ENCODE measurements around the gene HPSE2. TPM values are rescaled to one million over a fixed set of nuclear protein-coding genes. Genes with fewer than 3 reads are reported as not detected.

Gene HPSE2
- polyA plus RNA-seq, 2 of the 4 experiments (the other 2 are of a cell fraction), result not detected

GRCh38 chr10:98432330-98432729, 803.3 kb downstream of the HPSE2 start:
- ATAC-seq (no peak), FAIRE-seq (no peak), DNase-seq (ENCODE audit: low read depth in 1 of 2, low spot score in 1 of 2) (no peak)
- no peaks in the 10 kb centered on the region for H3K4me1 ChIP-seq
- peaks cover 6% of the 10 kb centered on the region; the same call in 1 of the 3 replicates for H3K9me3 ChIP-seq
- no peak for TF ChIP-seq TFCP2L1 (CRISPR knock-in tag; IDR thresholded peaks at IDR 0.05)
- no peak for TF ChIP-seq HES2 (IDR thresholded peaks at IDR 0.05)
- TF ChIP-seq ZSCAN20 (CRISPR knock-in tag; IDR thresholded peaks at IDR 0.05), result no peak
- no peak for TF ChIP-seq GATA3 (IDR thresholded peaks at IDR 0.05; ENCODE audit: borderline replicate concordance)
- no peak for TF ChIP-seq FOSB (CRISPR knock-in tag; IDR thresholded peaks at IDR 0.05)
- TF ChIP-seq TP53 (CRISPR knock-in tag; IDR thresholded peaks at IDR 0.05), result no peak
- TF ChIP-seq EHMT2 (IDR thresholded peaks at IDR 0.05; ENCODE audit: low read depth), result no peak
- TF ChIP-seq ZFP36 (IDR thresholded peaks at IDR 0.05; ENCODE audit: borderline replicate concordance, partially characterized antibody), result no peak
- no peak for TF ChIP-seq POLR2A (IDR thresholded peaks at IDR 0.05; ENCODE audit: low read length)
- TF ChIP-seq MAFK (IDR thresholded peaks at IDR 0.05; ENCODE audit: partially characterized antibody), result no peak
- TF ChIP-seq MYC (IDR thresholded peaks at IDR 0.05; ENCODE audit: borderline replicate concordance, low read length), result no peak
- no peak for TF ChIP-seq RAD21 (conservative IDR thresholded peaks at IDR 0.05 in 1 of 2, IDR thresholded peaks at IDR 0.05 in 1 of 2)
- TF ChIP-seq, protein P1, sequence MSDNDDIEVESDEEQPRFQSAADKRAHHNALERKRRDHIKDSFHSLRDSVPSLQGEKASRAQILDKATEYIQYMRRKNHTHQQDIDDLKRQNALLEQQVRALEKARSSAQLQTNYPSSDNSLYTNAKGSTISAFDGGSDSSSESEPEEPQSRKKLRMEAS (IDR thresholded peaks at IDR 0.05), result no peak
- TF ChIP-seq RNF2 (IDR thresholded peaks at IDR 0.05; ENCODE audit: borderline replicate concordance, low read depth), result no peak
- no peak overlapping the region for H3K27ac ChIP-seq
- WGBS (ENCODE audit: missing lambda C conversion rate), result 94% methylated on average over 1 of the region's 1 CpG
- CTCF ChIA-PET, result interaction anchor here (0.6 kb wide), 1 partner anchor 28 kb away, joined by 3 read pairs; no protein-coding TSS in a partner anchor
- H3K4me3 ChIP-seq, result no peak overlapping the region
- POLR2A ChIA-PET, result no interaction called here
- H3K4me2 ChIP-seq, result no peak overlapping the region

GRCh38 chr10:98431016-98431415, 804.6 kb downstream of the HPSE2 start:
- peaks cover 6% of the 10 kb centered on the region; the same call in 1 of the 3 replicates for H3K9me3 ChIP-seq
- TF ChIP-seq NFE2L2 (conservative IDR thresholded peaks at IDR 0.05; ENCODE audit: low read length) (no peak), RFX5 (IDR thresholded peaks at IDR 0.05) (no peak), ZC3H11A (IDR thresholded peaks at IDR 0.05) (no peak), RCOR1 (IDR thresholded peaks at IDR 0.05; ENCODE audit: low read depth, low read length) (no peak), SMC3 (IDR thresholded peaks at IDR 0.05) (no peak), JUNB (IDR thresholded peaks at IDR 0.05) (no peak), TP53 (CRISPR knock-in tag; IDR thresholded peaks at IDR 0.05) (no peak), MYC (IDR thresholded peaks at IDR 0.05; ENCODE audit: borderline replicate concordance, low read length) (no peak), HOXB13 (CRISPR knock-in tag; IDR thresholded peaks at IDR 0.05; ENCODE audit: low read depth) (no peak)
- TF ChIP-seq, protein P2, sequence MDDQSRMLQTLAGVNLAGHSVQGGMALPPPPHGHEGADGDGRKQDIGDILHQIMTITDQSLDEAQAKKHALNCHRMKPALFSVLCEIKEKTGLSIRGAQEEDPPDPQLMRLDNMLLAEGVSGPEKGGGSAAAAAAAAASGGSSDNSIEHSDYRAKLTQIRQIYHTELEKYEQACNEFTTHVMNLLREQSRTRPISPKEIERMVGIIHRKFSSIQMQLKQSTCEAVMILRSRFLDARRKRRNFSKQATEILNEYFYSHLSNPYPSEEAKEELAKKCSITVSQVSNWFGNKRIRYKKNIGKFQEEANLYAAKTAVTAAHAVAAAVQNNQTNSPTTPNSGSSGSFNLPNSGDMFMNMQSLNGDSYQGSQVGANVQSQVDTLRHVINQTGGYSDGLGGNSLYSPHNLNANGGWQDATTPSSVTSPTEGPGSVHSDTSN (IDR thresholded peaks at IDR 0.05), result no peak
- ChIA-PET CTCF (interaction anchor here (0.6 kb wide), 1 partner anchor 82 kb away, joined by 3 read pairs; no protein-coding TSS in a partner anchor), POLR2A (no interaction called here)
- no peak overlapping the region for H3K4me3 ChIP-seq
- no peak overlapping the region for H3K27ac ChIP-seq
- WGBS (ENCODE audit: missing lambda C conversion rate), result 84% methylated on average over 8 of the region's 8 CpGs
- H3K4me2 ChIP-seq, result no peak overlapping the region
- no peaks in the 10 kb centered on the region for H3K4me1 ChIP-seq
- DNase-seq (ENCODE audit: low read depth in 1 of 2, low spot score in 1 of 2) (no peak), ATAC-seq (no peak), FAIRE-seq (no peak)

GRCh38 chr10:98430427-98430826, 805.2 kb downstream of the HPSE2 start:
- WGBS (ENCODE audit: missing lambda C conversion rate), result 96% methylated on average over 8 of the region's 8 CpGs
- no peak overlapping the region for H3K4me3 ChIP-seq
- ATAC-seq, result no peak
- ChIA-PET CTCF (no interaction called here), POLR2A (no interaction called here)
- FAIRE-seq, result no peak
- DNase-seq (ENCODE audit: low read depth in 1 of 2, low spot score in 1 of 2), result no peak
- peaks cover 6% of the 10 kb centered on the region; the same call in 1 of the 3 replicates for H3K9me3 ChIP-seq
- no peak overlapping the region for H3K4me2 ChIP-seq
- H3K4me1 ChIP-seq, result no peaks in the 10 kb centered on the region
- no peak for TF ChIP-seq FOSL2 (IDR thresholded peaks at IDR 0.05)
- no peak for TF ChIP-seq FOSL2 (CRISPR knock-in tag; IDR thresholded peaks at IDR 0.05)
- no peak for TF ChIP-seq HMGXB4 (CRISPR knock-in tag; IDR thresholded peaks at IDR 0.05; ENCODE audit: borderline replicate concordance)
- no peak overlapping the region for H3K27ac ChIP-seq

All from A549 (cell line).